ENCODE results near the gene ABLIM3. TPM values are rescaled to one million over a fixed set of nuclear protein-coding genes. Genes with fewer than 3 reads are reported as not detected.
A peak's percentile ranks its signal among the peaks of the same experiment; 100 is the strongest.

The ABLIM3 gene
- total and polyA plus RNA-seq, 9 of the 15 experiments (the other 6 are each of a cell fraction or from before 2014, with no cell fraction given) = 0.03 to 0.38 (median 0.11) TPM

- TF ChIP-seq, protein P1, sequence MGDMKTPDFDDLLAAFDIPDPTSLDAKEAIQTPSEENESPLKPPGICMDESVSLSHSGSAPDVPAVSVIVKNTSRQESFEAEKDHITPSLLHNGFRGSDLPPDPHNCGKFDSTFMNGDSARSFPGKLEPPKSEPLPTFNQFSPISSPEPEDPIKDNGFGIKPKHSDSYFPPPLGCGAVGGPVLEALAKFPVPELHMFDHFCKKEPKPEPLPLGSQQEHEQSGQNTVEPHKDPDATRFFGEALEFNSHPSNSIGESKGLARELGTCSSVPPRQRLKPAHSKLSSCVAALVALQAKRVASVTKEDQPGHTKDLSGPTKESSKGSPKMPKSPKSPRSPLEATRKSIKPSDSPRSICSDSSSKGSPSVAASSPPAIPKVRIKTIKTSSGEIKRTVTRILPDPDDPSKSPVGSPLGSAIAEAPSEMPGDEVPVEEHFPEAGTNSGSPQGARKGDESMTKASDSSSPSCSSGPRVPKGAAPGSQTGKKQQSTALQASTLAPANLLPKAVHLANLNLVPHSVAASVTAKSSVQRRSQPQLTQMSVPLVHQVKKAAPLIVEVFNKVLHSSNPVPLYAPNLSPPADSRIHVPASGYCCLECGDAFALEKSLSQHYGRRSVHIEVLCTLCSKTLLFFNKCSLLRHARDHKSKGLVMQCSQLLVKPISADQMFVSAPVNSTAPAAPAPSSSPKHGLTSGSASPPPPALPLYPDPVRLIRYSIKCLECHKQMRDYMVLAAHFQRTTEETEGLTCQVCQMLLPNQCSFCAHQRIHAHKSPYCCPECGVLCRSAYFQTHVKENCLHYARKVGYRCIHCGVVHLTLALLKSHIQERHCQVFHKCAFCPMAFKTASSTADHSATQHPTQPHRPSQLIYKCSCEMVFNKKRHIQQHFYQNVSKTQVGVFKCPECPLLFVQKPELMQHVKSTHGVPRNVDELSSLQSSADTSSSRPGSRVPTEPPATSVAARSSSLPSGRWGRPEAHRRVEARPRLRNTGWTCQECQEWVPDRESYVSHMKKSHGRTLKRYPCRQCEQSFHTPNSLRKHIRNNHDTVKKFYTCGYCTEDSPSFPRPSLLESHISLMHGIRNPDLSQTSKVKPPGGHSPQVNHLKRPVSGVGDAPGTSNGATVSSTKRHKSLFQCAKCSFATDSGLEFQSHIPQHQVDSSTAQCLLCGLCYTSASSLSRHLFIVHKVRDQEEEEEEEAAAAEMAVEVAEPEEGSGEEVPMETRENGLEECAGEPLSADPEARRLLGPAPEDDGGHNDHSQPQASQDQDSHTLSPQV (IDR thresholded peaks at IDR 0.05) = no peak
- TF ChIP-seq ATF1 (CRISPR knock-in tag; IDR thresholded peaks at IDR 0.05) (no peak), ATF1 (tag; IDR thresholded peaks at IDR 0.05) (no peak), MYNN (IDR thresholded peaks at IDR 0.05) (no peak), MYNN (CRISPR knock-in tag; IDR thresholded peaks at IDR 0.05) (no peak), ZNF146 (CRISPR knock-in tag; IDR thresholded peaks at IDR 0.05; ENCODE audit: unreplicated experiment) (no peak), MCM5 (IDR thresholded peaks at IDR 0.05; ENCODE audit: low read depth) (no peak), CHD1 (IDR thresholded peaks at IDR 0.05; ENCODE audit: low read length) (no peak), TFAM (CRISPR knock-in tag; conservative IDR thresholded peaks at IDR 0.05) (no peak), MYC (IDR thresholded peaks at IDR 0.05; ENCODE audit: low read depth, low read length) (no peak), MYC (CRISPR knock-in tag; IDR thresholded peaks at IDR 0.05; ENCODE audit: borderline replicate concordance, low read depth) (no peak), JUND (IDR thresholded peaks at IDR 0.05; ENCODE audit: borderline replicate concordance, low read depth, low read length) (peak; percentile 31; the same call in 1 of the 2 replicates), JUND (tag; IDR thresholded peaks at IDR 0.05; ENCODE audit: borderline replicate concordance, low read depth, low read length) (no peak; the same call in 2 of the 3 replicates), ZNF395 (CRISPR knock-in tag; IDR thresholded peaks at IDR 0.05) (peak; percentile 55; the same call in 1 of the 2 replicates), GATA2 (CRISPR knock-in tag; IDR thresholded peaks at IDR 0.05) (no peak)
- TF ChIP-seq, protein P2, sequence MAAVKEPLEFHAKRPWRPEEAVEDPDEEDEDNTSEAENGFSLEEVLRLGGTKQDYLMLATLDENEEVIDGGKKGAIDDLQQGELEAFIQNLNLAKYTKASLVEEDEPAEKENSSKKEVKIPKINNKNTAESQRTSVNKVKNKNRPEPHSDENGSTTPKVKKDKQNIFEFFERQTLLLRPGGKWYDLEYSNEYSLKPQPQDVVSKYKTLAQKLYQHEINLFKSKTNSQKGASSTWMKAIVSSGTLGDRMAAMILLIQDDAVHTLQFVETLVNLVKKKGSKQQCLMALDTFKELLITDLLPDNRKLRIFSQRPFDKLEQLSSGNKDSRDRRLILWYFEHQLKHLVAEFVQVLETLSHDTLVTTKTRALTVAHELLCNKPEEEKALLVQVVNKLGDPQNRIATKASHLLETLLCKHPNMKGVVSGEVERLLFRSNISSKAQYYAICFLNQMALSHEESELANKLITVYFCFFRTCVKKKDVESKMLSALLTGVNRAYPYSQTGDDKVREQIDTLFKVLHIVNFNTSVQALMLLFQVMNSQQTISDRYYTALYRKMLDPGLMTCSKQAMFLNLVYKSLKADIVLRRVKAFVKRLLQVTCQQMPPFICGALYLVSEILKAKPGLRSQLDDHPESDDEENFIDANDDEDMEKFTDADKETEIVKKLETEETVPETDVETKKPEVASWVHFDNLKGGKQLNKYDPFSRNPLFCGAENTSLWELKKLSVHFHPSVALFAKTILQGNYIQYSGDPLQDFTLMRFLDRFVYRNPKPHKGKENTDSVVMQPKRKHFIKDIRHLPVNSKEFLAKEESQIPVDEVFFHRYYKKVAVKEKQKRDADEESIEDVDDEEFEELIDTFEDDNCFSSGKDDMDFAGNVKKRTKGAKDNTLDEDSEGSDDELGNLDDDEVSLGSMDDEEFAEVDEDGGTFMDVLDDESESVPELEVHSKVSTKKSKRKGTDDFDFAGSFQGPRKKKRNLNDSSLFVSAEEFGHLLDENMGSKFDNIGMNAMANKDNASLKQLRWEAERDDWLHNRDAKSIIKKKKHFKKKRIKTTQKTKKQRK (IDR thresholded peaks at IDR 0.05; ENCODE audit: borderline replicate concordance, low read depth, low read length) = no peak
- TF ChIP-seq, protein P3, sequence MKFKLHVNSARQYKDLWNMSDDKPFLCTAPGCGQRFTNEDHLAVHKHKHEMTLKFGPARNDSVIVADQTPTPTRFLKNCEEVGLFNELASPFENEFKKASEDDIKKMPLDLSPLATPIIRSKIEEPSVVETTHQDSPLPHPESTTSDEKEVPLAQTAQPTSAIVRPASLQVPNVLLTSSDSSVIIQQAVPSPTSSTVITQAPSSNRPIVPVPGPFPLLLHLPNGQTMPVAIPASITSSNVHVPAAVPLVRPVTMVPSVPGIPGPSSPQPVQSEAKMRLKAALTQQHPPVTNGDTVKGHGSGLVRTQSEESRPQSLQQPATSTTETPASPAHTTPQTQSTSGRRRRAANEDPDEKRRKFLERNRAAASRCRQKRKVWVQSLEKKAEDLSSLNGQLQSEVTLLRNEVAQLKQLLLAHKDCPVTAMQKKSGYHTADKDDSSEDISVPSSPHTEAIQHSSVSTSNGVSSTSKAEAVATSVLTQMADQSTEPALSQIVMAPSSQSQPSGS (CRISPR knock-in tag; IDR thresholded peaks at IDR 0.05) = no peak
These were observed 11.0 kb downstream of the ABLIM3 start (continued) for GRCh38 chr5:149152317-149152746.

All from K562 (cell line).